MM.1S (cell line): Measurements from ENCODE around the gene IGFBP4.

ENCODE experiments used
- DNase-seq: peaks from one replicate; pipeline ENCODE4 v3.0.0-alpha.2; 2015
- H2AFZ ChIP-seq: fragments of 300-600 bp; sonication (generic); 2 replicates; pipeline ENCODE4 v1.6.0; 2016; ENCODE audit warnings: antibody characterized with exemption, low read length
- H3F3A ChIP-seq: fragments of 300-600 bp; sonication (generic); 2 replicates; pipeline ENCODE4 v1.6.1; 2016; ENCODE audit warnings: mild to moderate bottlenecking, antibody characterized with exemption, low read length, moderate library complexity, mixed read lengths; ENCODE audit not compliant: insufficient read depth
- H3K27ac ChIP-seq: fragments of 300-600 bp; sonication (generic); 2 replicates; pipeline ENCODE4 v1.5.1; 2016; ENCODE audit warnings: mild to moderate bottlenecking, low read length
- H3K27me3 ChIP-seq: fragments of 300-600 bp; sonication (generic); replicated peaks from 2 replicates; pipeline ENCODE4 v1.6.0; 2016; ENCODE audit warnings: low read length; ENCODE audit not compliant: insufficient read depth
- H3K36me3 ChIP-seq: fragments of 300-600 bp; sonication (generic); replicated peaks from 2 replicates; pipeline ENCODE4 v1.6.1; 2016; ENCODE audit warnings: mild to moderate bottlenecking, low read length, mixed read lengths; ENCODE audit not compliant: insufficient read depth
- H3K4me1 ChIP-seq: fragments of 300-600 bp; sonication (generic); 2 replicates; pipeline ENCODE4 v1.6.1; 2016; ENCODE audit warnings: low read length, mixed read lengths
- H3K4me2 ChIP-seq: fragments of 300-600 bp; sonication (generic); 2 replicates; pipeline ENCODE4 v1.6.0; 2016; ENCODE audit warnings: low read depth, low read length
- H3K4me3 ChIP-seq: fragments of 300-600 bp; sonication (generic); 2 replicates; pipeline ENCODE4 v1.5.1; 2016; ENCODE audit warnings: low read length, mixed read lengths
- H3K79me2 ChIP-seq: fragments of 300-600 bp; sonication (generic); 2 replicates; pipeline ENCODE4 v1.6.1; 2016; ENCODE audit warnings: mixed run types, low read length, mixed read lengths
- H3K9ac ChIP-seq: fragments of 300-600 bp; sonication (generic); 2 replicates; pipeline ENCODE4 v1.6.1; 2016; ENCODE audit warnings: low read length, mixed read lengths
- H3K9me2 ChIP-seq: fragments of 300-600 bp; sonication (generic); replicated peaks from 2 replicates; pipeline ENCODE4 v1.6.1; 2016; ENCODE audit warnings: mild to moderate bottlenecking, low read length, mixed read lengths; ENCODE audit not compliant: insufficient read depth
- H3K9me3 ChIP-seq: fragments of 300-600 bp; sonication (generic); replicated peaks from 2 replicates; pipeline ENCODE4 v1.6.1; 2016; ENCODE audit warnings: mild to moderate bottlenecking, low read length, mixed read lengths; ENCODE audit not compliant: insufficient read depth
- H4K20me1 ChIP-seq: fragments of 300-600 bp; sonication (generic); 2 replicates; pipeline ENCODE4 v1.6.1; 2016; ENCODE audit warnings: mild to moderate bottlenecking, low read length, moderate library complexity, mixed read lengths; ENCODE audit not compliant: insufficient read depth
- EZH2 ChIP-seq: fragments of 300-600 bp; sonication (generic); optimal IDR thresholded peaks from 2 replicates; pipeline ENCODE3; 2017; ENCODE audit warnings: low read depth, mild to moderate bottlenecking, antibody characterized with exemption, low read length, mixed read lengths
- EZH2phosphoT487 ChIP-seq: fragments of 300-600 bp; sonication (generic); IDR thresholded peaks from 2 replicates; pipeline ENCODE4 v1.6.1; 2018; ENCODE audit warnings: antibody characterized with exemption, low read length
- TF ChIP-seq, protein P1 (sequence below): fragments of 300-600 bp; sonication (generic); IDR thresholded peaks from 2 replicates; pipeline ENCODE4 v1.5.1; 2016; ENCODE audit warnings: antibody characterized with exemption, low read length, mixed read lengths

The IGFBP4 gene

GRCh38 chr17:40471846-40472732 is 28.8 kb downstream of the IGFBP4 start:
- no peaks in the 10 kb centered on the region for H3K9me2 ChIP-seq
- DNase-seq = no peak
- H3K79me2 ChIP-seq = no peaks in the 10 kb centered on the region
- no peaks in the 10 kb centered on the region for H4K20me1 ChIP-seq
- no peak overlapping the region for H2AFZ ChIP-seq
- H3K4me3 ChIP-seq = no peak overlapping the region
- no peaks in the 10 kb centered on the region for H3F3A ChIP-seq
- no peaks in the 10 kb centered on the region for H3K36me3 ChIP-seq
- TF ChIP-seq EZH2phosphoT487 = no peak
- TF ChIP-seq EZH2 = no peak
- TF ChIP-seq, protein P1, sequence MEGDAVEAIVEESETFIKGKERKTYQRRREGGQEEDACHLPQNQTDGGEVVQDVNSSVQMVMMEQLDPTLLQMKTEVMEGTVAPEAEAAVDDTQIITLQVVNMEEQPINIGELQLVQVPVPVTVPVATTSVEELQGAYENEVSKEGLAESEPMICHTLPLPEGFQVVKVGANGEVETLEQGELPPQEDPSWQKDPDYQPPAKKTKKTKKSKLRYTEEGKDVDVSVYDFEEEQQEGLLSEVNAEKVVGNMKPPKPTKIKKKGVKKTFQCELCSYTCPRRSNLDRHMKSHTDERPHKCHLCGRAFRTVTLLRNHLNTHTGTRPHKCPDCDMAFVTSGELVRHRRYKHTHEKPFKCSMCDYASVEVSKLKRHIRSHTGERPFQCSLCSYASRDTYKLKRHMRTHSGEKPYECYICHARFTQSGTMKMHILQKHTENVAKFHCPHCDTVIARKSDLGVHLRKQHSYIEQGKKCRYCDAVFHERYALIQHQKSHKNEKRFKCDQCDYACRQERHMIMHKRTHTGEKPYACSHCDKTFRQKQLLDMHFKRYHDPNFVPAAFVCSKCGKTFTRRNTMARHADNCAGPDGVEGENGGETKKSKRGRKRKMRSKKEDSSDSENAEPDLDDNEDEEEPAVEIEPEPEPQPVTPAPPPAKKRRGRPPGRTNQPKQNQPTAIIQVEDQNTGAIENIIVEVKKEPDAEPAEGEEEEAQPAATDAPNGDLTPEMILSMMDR = no peak
- H3K4me2 ChIP-seq = no peak overlapping the region
- peaks cover 41% of the 10 kb centered on the region for H3K27me3 ChIP-seq
- H3K4me1 ChIP-seq = no peaks in the 10 kb centered on the region
- no peaks in the 10 kb centered on the region for H3K9me3 ChIP-seq
- H3K9ac ChIP-seq = no peak overlapping the region
- no peak overlapping the region for H3K27ac ChIP-seq

- Histone ChIP-seq H3K4me3 (no peak overlapping the region), H3K36me3 (no peaks in the 10 kb centered on the region), H3K9ac (no peak overlapping the region), H2AFZ (no peak overlapping the region), H3K4me1 (no peaks in the 10 kb centered on the region), H3F3A (no peaks in the 10 kb centered on the region), H4K20me1 (no peaks in the 10 kb centered on the region), H3K27ac (no peak overlapping the region), H3K27me3 (peaks cover 37% of the 10 kb centered on the region), H3K9me3 (no peaks in the 10 kb centered on the region), H3K9me2 (no peaks in the 10 kb centered on the region), H3K79me2 (no peaks in the 10 kb centered on the region), H3K4me2 (no peak overlapping the region)
- no peak for TF ChIP-seq EZH2phosphoT487
- TF ChIP-seq, protein P1 = no peak
- no peak for TF ChIP-seq EZH2
- DNase-seq = no peak
These were observed 29.6 kb downstream of the IGFBP4 start for GRCh38 chr17:40472733-40473452.

DNA sequence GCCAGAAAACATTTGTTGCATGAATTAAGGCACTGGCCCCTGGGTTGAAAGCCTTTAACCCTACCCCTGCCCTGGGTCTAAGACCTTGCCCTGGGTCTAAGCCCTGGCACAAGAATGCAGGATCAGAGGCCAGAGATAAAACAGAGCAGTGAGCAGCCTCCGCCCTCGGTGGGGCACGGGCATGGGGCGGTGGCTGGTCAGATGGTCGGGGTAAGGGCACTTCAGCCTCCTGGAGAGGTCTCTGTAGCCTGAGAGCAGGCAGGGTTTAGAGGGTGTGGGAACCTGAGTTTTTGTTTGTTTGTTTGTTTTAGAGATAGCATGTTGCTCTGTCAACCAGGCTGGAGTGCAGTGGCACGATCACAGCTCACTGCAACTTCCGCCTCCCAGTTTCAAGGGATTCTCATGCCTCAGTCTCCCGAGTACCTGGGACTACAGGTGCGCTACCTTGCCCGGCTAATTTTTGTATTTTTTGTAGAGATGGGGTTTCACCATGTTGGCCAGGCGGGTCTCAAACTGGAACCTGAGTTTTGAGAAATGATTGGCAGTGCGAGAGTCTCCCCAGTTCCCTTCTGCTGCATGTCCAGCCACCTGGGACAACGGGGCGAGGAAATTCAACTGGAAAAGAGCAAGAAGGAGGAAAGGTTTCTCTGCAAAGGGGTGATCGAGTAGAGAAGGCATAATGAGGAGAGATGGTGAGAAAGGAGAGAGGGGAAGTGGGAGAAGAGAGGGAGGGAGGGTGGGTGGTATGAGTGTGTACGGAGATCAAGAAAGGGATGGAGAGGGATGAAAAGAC is 30.5 kb downstream of the IGFBP4 start:
- TF ChIP-seq EZH2 (no peak), EZH2phosphoT487 (no peak)
- TF ChIP-seq, protein P1 = no peak
- H3K27ac ChIP-seq = no peak overlapping the region

More for the DNA sequence above, 30.5 kb downstream of the IGFBP4 start:
- no peaks in the 10 kb centered on the region for H4K20me1 ChIP-seq
- no peaks in the 10 kb centered on the region for H3K79me2 ChIP-seq
- peaks cover 37% of the 10 kb centered on the region for H3K27me3 ChIP-seq
- no peaks in the 10 kb centered on the region for H3F3A ChIP-seq
- H3K4me2 ChIP-seq = no peak overlapping the region
- no peak overlapping the region for H2AFZ ChIP-seq
- H3K9ac ChIP-seq = no peak overlapping the region
- H3K4me3 ChIP-seq = no peak overlapping the region
- H3K9me3 ChIP-seq = no peaks in the 10 kb centered on the region
- H3K4me1 ChIP-seq = no peaks in the 10 kb centered on the region
- H3K36me3 ChIP-seq = no peaks in the 10 kb centered on the region
- H3K9me2 ChIP-seq = no peaks in the 10 kb centered on the region
- DNase-seq = no peak
